CD8-positive, alpha-beta memory T cell (primary cell): ENCODE measurements around the gene CCDC83. TPM values are rescaled to one million over a fixed set of nuclear protein-coding genes. Genes with fewer than 3 reads are reported as not detected.

Experiments used
- CTCF ChIA-PET: fragments of 350-600 bp; sonication (Branson Sonifier 250); formaldehyde crosslinking; loops from one replicate; lab custom pipeline; 2021; ENCODE audit warnings: antibody characterized with exemption; lab: Charles Lee
- POLR2A ChIA-PET: fragments of 350-600 bp; sonication (Branson Sonifier 250); formaldehyde crosslinking; loops from one replicate; lab custom pipeline; 2021; ENCODE audit warnings: antibody characterized with exemption; lab: Charles Lee
- DNase-seq, 5 donors: peaks; one replicate each; pipeline versions ENCODE4 v3.0.0 to v3.0.0-alpha.2; 2020 to 2022; ENCODE audit warnings: mixed read lengths in 1 of 5
- H3K27ac ChIP-seq: one replicate; pipeline ENCODE4 v1.7.0; 2013; ENCODE audit warnings: low read depth, mild to moderate bottlenecking, low read length, moderate library complexity
- H3K27me3 ChIP-seq: 2 replicates; pipeline ENCODE4 v1.7.0; 2013; ENCODE audit warnings: low read length, mild to moderate bottlenecking; ENCODE audit not compliant: insufficient read depth, poor library complexity, severe bottlenecking
- H3K36me3 ChIP-seq: 2 replicates; pipeline ENCODE4 v1.7.0; 2013; ENCODE audit warnings: mild to moderate bottlenecking, low read length, moderate library complexity; ENCODE audit not compliant: insufficient read depth
- H3K4me1 ChIP-seq: 2 replicates; pipeline ENCODE4 v1.7.0; 2013; ENCODE audit warnings: mild to moderate bottlenecking, low read length, moderate library complexity; ENCODE audit not compliant: insufficient read depth
- H3K4me3 ChIP-seq: 2 replicates; pipeline ENCODE4 v1.7.0; 2013; ENCODE audit warnings: mild to moderate bottlenecking, low read length
- H3K9me3 ChIP-seq: 2 replicates; pipeline ENCODE4 v1.7.0; 2013; ENCODE audit warnings: mild to moderate bottlenecking, low read length
- H3K27ac Mint-ChIP-seq, 8 donors: one replicate each; pipeline ENCODE4 v1.8.0; 2020 to 2021; ENCODE audit warnings: mixed read lengths in 8 of 8, mild to moderate bottlenecking in 6 of 8, inconsistent platforms in 3 of 8, moderate library complexity in 3 of 8
- H3K27me3 Mint-ChIP-seq, 2 donors: one replicate each; pipeline ENCODE4 v1.8.0; 2020 to 2021; ENCODE audit warnings: mixed read lengths in 2 of 2, mild to moderate bottlenecking in 1 of 2, moderate library complexity in 1 of 2
- H3K36me3 Mint-ChIP-seq, 3 donors: one replicate each; pipeline ENCODE4 v1.8.0; 2020 to 2021; ENCODE audit warnings: mixed read lengths in 3 of 3, inconsistent platforms in 1 of 3, mild to moderate bottlenecking in 1 of 3
- H3K4me1 Mint-ChIP-seq, 3 donors: one replicate each; pipeline ENCODE4 v1.8.0; 2020 to 2021; ENCODE audit warnings: mixed read lengths in 3 of 3, inconsistent platforms in 1 of 3, mild to moderate bottlenecking in 1 of 3
- H3K4me3 Mint-ChIP-seq, 7 donors: one replicate each; pipeline ENCODE4 v1.8.0; 2020 to 2021; ENCODE audit warnings: mixed read lengths in 7 of 7, mild to moderate bottlenecking in 6 of 7, moderate library complexity in 4 of 7, inconsistent platforms in 2 of 7
- H3K9me3 Mint-ChIP-seq, 5 donors: one replicate each; pipeline ENCODE4 v1.8.0; 2020 to 2022; ENCODE audit warnings: mixed read lengths in 5 of 5, mild to moderate bottlenecking in 3 of 5, moderate library complexity in 2 of 5, inconsistent platforms in 1 of 5
- polyA plus RNA-seq: library from polyadenylated mRNA; unstranded; fragments of 300-500 nt; fragmentation: Illumina TruSeq; gene quantifications from one replicate; pipeline ENCODE4 v1.2.3, GENCODE V29; 2021
- total RNA-seq, 2 experiments: library from RNA; stranded (reverse); gene quantifications; one replicate each; pipeline ENCODE4 v1.2.3, GENCODE V29; 2021

The CCDC83 gene
- total and polyA plus RNA-seq, 3 experiments from 2014 or later = not detected

DNA sequence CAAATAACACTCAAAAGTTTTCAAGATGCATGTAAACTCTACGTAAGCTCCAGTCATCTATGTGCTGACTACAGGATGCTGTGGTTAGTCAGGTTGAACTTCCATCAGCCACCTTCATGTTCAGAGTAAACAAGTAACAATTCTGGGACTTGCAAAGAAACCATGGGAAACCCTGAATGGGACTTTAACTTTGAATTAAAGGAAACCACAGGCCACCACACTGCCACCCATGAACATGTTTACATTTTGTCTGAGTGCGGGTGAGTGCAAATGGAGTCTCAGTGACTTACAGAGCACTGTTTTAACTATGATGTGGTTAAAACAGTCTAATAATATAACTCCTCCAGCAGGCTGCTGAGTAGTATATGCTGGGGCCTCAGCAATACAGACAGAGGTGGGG lies 31.4 kb upstream of the CCDC83 start:
- Mint-ChIP-seq H3K27me3 (no peaks in the 10 kb centered on the region), H3K4me1 (peaks cover 63 to 77% (median 77%) of the 10 kb centered on the region in 3 donors), H3K4me3 (peak overlapping the region; percentile 38 to 88 (median 72)), H3K27ac (peak overlapping the region; percentile 79 to 99 (median 96)), H3K36me3 (no peaks in the 10 kb centered on the region), H3K9me3 (no peaks in the 10 kb centered on the region)
- peak; percentile 54 to 94 (median 85) for DNase-seq
- Histone ChIP-seq H3K9me3 (no peaks in the 10 kb centered on the region), H3K27ac (no peak overlapping the region), H3K36me3 (no peaks in the 10 kb centered on the region), H3K4me1 (peaks cover 62% of the 10 kb centered on the region), H3K4me3 (peak overlapping the region; percentile 16), H3K27me3 (no peaks in the 10 kb centered on the region)
- POLR2A ChIA-PET = interaction anchor here (0.5 to 1.9 kb wide), 6 partner anchors 13 to 159 kb away, joined by 3 to 21 read pairs (median 4); partner anchors contain the start of gene CREBZF
- CTCF ChIA-PET = interaction anchor here (0.6 to 4.2 kb wide), 7 partner anchors 10 to 176 kb away, joined by 3 to 28 read pairs (median 6); partner anchors contain the start of genes CCDC83 and TMEM126A

DNA sequence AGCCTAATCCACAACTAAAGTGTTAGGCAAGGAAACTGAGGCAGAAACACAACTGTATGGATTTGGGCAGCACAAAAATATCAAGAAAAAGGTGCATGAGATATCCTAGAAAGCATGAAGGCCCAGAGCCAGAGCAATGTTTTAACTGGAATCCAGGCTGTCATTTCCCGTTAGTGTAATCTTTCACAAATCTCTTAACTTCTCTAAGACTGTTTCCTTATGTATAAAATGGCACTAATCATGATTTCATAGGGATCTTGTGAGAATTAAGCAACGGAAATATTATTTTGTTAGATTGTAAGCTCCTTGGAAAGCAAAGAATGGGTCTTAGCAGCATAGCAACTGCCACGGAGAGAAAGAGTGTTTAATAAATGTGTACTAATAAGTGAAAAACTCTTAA lies 29.6 kb upstream of the CCDC83 start:
- ChIA-PET CTCF (interaction anchor here (0.7 to 4.2 kb wide), 9 partner anchors 15 to 162 kb away, joined by 3 to 28 read pairs (median 4); partner anchors contain the start of gene CCDC83), POLR2A (interaction anchor here (1.4 to 1.9 kb wide), 2 partner anchors 11 to 14 kb away, joined by 3 to 4 read pairs; no protein-coding TSS in a partner anchor)
- Histone ChIP-seq H3K9me3 (no peaks in the 10 kb centered on the region), H3K4me3 (no peak overlapping the region), H3K27me3 (no peaks in the 10 kb centered on the region), H3K36me3 (no peaks in the 10 kb centered on the region), H3K27ac (no peak overlapping the region), H3K4me1 (peaks cover 62% of the 10 kb centered on the region)
- Mint-ChIP-seq H3K4me1 (peaks cover 63 to 77% (median 77%) of the 10 kb centered on the region in 3 donors), H3K27me3 (no peaks in the 10 kb centered on the region), H3K27ac (peak overlapping the region; percentile 89 to 98 (median 96)), H3K36me3 (no peaks in the 10 kb centered on the region), H3K9me3 (no peaks in the 10 kb centered on the region), H3K4me3 (peak overlapping the region in 2 of 7 donors; percentile 24 to 49)
- no peak for DNase-seq

DNA sequence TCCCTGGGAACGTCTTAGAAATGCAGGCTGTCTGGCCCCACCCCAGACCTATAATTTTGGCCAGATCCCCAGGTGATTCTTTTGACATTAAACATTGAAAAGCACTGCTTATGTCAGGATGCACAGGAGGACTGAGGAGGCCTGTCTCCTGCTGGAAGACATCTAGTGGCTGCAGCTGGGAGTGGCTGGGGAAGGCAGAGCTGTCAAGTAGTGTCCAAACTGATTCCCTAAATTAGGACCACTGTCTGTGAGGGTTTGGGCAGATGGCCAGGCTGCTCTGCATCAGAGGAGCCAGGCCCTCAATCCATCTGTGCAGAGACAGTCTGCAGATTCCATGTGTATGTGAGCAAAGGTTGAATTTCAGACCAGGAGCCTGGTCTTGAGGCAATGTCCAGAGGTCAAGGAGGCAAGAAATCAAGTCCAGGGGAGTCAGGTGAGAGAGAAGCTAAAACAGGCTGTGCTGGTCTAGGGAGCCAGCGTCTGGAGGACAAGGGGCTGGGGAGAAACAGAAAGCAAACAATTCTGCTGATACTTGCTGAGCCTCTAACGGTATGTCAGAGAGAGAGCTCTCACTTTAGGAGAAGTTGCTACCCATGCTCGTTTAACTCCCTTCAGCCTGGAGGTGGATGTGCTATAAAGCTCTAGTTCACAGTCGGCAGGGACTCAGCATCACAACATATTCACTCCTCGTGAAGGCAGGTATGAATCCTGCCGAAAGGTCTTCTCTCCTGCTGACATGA lies 28.9 kb upstream of the CCDC83 start:
- peaks cover 62% of the 10 kb centered on the region for H3K4me1 ChIP-seq
- DNase-seq = peak in 1 of 5 donors; percentile 30
- H3K4me3 ChIP-seq = no peak overlapping the region
- Mint-ChIP-seq H3K9me3 (no peaks in the 10 kb centered on the region), H3K27me3 (no peaks in the 10 kb centered on the region), H3K4me3 (peak overlapping the region in 6 of 7 donors; percentile 29 to 80 (median 39)), H3K36me3 (no peaks in the 10 kb centered on the region), H3K27ac (peak overlapping the region; percentile 89 to 98 (median 96)), H3K4me1 (peaks cover 60 to 74% (median 74%) of the 10 kb centered on the region in 3 donors)
- no peaks in the 10 kb centered on the region for H3K36me3 ChIP-seq
- POLR2A ChIA-PET = interaction anchor here (1.4 kb wide), 1 partner anchor 14 kb away, joined by 3 read pairs; no protein-coding TSS in a partner anchor
- H3K9me3 ChIP-seq = no peaks in the 10 kb centered on the region
- H3K27me3 ChIP-seq = no peaks in the 10 kb centered on the region
- no peak overlapping the region for H3K27ac ChIP-seq
- CTCF ChIA-PET = interaction anchor here (0.7 to 4.2 kb wide), 7 partner anchors 12 to 161 kb away, joined by 3 to 28 read pairs (median 4); partner anchors contain the start of genes CCDC83 and CREBZF

DNA sequence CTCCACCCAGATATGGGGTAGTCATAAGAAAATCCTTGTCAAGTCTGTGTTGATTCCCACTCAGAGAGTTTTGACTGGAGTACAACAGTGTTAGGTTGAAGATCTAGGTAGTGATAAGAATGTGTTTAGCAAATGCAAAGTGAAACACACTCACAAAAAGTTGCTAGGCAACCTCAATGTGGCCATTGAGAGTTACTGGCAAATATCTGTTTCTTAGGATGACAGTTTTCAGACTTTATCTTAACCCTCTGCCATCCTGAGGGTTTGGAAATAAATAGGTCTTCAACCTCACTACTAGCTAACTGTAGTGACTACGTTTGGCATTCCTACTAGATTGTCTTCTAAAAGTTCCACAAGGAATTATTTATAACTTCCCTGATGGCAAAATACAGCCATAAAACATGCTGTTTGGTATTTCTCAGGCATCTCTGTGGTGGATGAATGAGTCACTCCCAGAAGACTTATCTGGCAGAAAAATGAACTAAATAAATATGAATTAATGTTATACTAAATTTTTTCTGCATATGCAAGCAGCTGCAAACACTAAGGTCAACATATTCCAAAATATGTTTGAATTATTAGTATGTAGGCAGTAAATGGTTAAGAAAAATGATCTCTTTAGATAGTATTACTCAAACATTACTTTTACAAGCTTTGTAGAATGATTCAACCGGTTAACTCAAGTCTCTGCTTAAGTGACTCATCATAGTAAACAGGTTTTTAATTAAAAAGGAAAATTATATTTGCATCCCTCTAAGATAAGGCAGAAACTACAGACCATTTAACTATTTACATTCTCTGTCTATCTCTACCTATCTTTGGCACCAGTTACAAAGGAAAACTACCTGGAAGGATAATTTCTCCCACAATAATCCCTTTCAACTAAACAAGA lies 27.2 kb upstream of the CCDC83 start:
- ChIA-PET POLR2A (interaction anchor here (0.9 kb wide), 1 partner anchor 27 kb away, joined by 4 read pairs; the partner anchor contains the start of gene CCDC83), CTCF (interaction anchor here (1.2 to 1.9 kb wide), 2 partner anchors 18 to 27 kb away, joined by 3 to 8 read pairs; partner anchors contain the start of gene CCDC83)
- Mint-ChIP-seq H3K9me3 (peaks cover 0 to 2% (median 0%) of the 10 kb centered on the region in 5 donors), H3K36me3 (no peaks in the 10 kb centered on the region), H3K4me1 (peaks cover 45 to 63% (median 57%) of the 10 kb centered on the region in 3 donors), H3K27me3 (no peaks in the 10 kb centered on the region), H3K27ac (peak overlapping the region; percentile 89 to 98 (median 96)), H3K4me3 (peak overlapping the region; percentile 7 to 89 (median 56))
- peak overlapping the region; percentile 49 for H3K27ac ChIP-seq
- H3K27me3 ChIP-seq = no peaks in the 10 kb centered on the region
- H3K4me1 ChIP-seq = peaks cover 47% of the 10 kb centered on the region
- no peaks in the 10 kb centered on the region for H3K36me3 ChIP-seq
- no peaks in the 10 kb centered on the region for H3K9me3 ChIP-seq
- no peak overlapping the region for H3K4me3 ChIP-seq
- DNase-seq = peak; percentile 4 to 67 (median 60)

DNA sequence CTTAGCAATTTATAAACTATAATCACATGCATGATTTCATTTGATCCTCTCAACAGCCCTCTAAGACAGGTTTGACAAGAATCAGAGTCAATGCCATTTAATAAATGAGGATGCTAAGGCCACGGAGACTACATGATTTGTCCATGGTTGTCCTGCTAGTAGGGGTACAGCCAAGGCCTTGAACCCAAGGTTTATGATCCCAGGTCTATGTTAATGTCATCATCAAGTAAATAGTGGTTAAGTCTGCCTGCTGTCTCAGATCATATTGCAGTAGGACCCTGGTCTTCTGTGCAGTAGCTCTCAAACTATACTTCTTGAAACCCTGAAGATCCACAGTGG lies 26.6 kb upstream of the CCDC83 start:
- Mint-ChIP-seq H3K4me3 (no peak overlapping the region), H3K9me3 (peaks cover 0 to 2% (median 0%) of the 10 kb centered on the region in 5 donors), H3K27me3 (no peaks in the 10 kb centered on the region), H3K4me1 (peaks cover 40 to 57% (median 51%) of the 10 kb centered on the region in 3 donors), H3K36me3 (no peaks in the 10 kb centered on the region), H3K27ac (peak overlapping the region in 4 of 8 donors; percentile 62 to 84 (median 70))
- no peaks in the 10 kb centered on the region for H3K9me3 ChIP-seq
- POLR2A ChIA-PET = interaction anchor here (0.9 kb wide), 1 partner anchor 26 kb away, joined by 4 read pairs; the partner anchor contains the start of gene CCDC83
- H3K36me3 ChIP-seq = no peaks in the 10 kb centered on the region
- CTCF ChIA-PET = interaction anchor here (1.2 to 1.9 kb wide), 2 partner anchors 19 to 27 kb away, joined by 3 to 8 read pairs; partner anchors contain the start of gene CCDC83
- no peak overlapping the region for H3K4me3 ChIP-seq
- DNase-seq = no peak
- peaks cover 41% of the 10 kb centered on the region for H3K4me1 ChIP-seq
- no peak overlapping the region for H3K27ac ChIP-seq
- H3K27me3 ChIP-seq = no peaks in the 10 kb centered on the region

DNA sequence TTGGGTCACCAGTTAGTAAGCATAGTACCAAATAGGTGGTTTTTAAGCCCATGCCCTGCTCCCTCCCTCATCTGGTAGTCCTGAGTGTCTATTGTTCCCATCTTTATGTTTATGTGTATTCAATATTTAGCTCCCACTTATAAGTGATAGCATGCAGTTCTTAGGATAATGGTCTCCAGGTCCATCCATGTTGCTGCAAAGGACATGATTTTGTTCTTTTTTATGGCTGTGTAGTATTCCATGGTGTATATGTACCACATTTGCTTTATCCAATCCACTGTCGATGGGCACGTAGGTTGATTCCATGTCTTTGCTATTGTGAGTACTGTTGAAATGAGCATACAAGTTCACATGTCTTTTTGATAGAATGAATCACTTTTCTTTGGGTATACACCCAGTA lies 26.0 kb upstream of the CCDC83 start:
- no peak overlapping the region for H3K4me3 ChIP-seq
- H3K4me3 Mint-ChIP-seq = no peak overlapping the region
- H3K9me3 Mint-ChIP-seq = peaks cover 0 to 2% (median 0%) of the 10 kb centered on the region in 5 donors
- no peaks in the 10 kb centered on the region for H3K27me3 ChIP-seq
- no peaks in the 10 kb centered on the region for H3K9me3 ChIP-seq
- CTCF ChIA-PET = interaction anchor here (1.2 to 1.9 kb wide), 2 partner anchors 20 to 26 kb away, joined by 3 to 8 read pairs; partner anchors contain the start of gene CCDC83
- H3K36me3 Mint-ChIP-seq = no peaks in the 10 kb centered on the region
- H3K27ac Mint-ChIP-seq = peak overlapping the region in 5 of 8 donors; percentile 26 to 84 (median 69)
- peaks cover 38% of the 10 kb centered on the region for H3K4me1 ChIP-seq
- peaks cover 34 to 51% (median 46%) of the 10 kb centered on the region in 3 donors for H3K4me1 Mint-ChIP-seq
- POLR2A ChIA-PET = no interaction called here
- H3K36me3 ChIP-seq = no peaks in the 10 kb centered on the region
- no peak overlapping the region for H3K27ac ChIP-seq
- no peaks in the 10 kb centered on the region for H3K27me3 Mint-ChIP-seq
- DNase-seq = no peak

DNA sequence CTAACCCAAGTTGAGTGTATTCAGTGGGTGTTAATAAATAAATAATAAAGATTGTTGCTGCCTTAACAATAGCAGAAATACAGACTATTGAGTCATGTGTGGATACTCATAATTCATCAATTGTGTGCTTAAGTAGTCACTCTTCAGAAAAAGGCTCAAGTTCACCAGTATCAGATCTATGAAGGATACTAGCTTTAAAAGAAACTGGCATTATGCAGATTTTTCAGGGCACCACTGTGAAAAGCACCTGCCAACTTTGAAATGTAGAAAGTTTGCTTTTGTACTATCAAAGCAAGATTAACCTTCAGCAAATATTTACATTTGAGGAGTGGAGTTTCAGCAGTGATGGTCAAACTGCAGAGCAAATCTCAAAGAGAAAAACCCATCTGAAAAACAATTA lies 24.1 kb upstream of the CCDC83 start:
- H3K27ac ChIP-seq = no peak overlapping the region
- no peak for DNase-seq
- H3K27me3 ChIP-seq = no peaks in the 10 kb centered on the region
- peaks cover 24% of the 10 kb centered on the region for H3K4me1 ChIP-seq
- ChIA-PET CTCF (no interaction called here), POLR2A (no interaction called here)
- Mint-ChIP-seq H3K27ac (peak overlapping the region in 2 of 8 donors; percentile 23 to 33), H3K4me3 (no peak overlapping the region), H3K9me3 (peaks cover 7 to 10% (median 7%) of the 10 kb centered on the region in 5 donors), H3K4me1 (peaks cover 18 to 33% (median 28%) of the 10 kb centered on the region in 3 donors), H3K36me3 (peaks cover 0 to 9% (median 0%) of the 10 kb centered on the region in 3 donors), H3K27me3 (no peaks in the 10 kb centered on the region)
- H3K36me3 ChIP-seq = no peaks in the 10 kb centered on the region
- no peak overlapping the region for H3K4me3 ChIP-seq
- H3K9me3 ChIP-seq = peaks cover 5% of the 10 kb centered on the region
